Measurements from ENCODE around the gene PDZD2. TPM values are rescaled to one million over a fixed set of nuclear protein-coding genes. Genes with fewer than 3 reads are reported as not detected.

The PDZD2 gene
- total and polyA plus RNA-seq, 2 experiments from 2014 or later, result 8.3 to 16.9 TPM

DNA sequence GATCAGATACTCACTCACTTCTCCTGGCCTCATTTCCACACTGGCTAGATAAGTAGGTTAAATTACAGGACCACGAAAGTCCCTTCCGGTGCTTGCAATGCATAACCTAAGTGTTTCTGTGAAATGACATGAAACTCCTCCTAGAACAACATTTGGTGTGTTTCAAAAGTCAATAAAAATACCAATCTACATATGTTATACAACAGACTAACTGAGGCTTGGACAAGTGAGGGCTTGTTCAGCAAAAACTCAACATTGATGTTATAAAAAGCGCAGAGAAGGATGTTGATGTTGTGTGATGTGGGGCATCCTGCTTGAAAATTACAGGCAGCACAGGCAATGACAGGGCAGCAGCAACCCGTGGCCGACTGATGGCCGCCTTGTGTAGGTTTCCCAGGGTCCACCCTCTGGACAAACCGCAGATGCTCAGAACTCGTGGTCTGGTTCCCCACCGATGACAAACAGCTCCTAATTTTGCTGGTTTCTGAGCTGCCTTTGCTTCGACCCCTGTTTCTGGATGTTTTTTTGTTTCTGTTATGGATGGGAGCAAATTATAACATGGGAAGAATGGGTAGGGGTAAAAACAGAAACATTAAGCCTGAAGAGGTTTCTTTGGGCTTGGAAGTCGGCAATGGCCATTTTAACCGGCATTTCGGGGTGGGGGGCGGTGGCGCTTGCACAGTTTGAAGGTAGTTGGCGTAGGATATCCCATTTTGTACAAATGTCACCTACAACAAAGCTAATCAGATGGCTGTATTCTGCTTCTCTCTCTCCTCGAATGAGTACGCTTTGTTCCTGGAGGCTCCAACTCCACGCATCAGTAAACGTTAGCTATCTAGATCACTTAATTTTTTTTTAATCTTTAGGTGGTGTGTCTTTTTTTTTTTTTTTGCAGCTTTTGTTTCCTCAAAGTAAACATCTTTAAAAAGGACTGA is 116.1 kb downstream of the PDZD2 start:
- H3K27ac ChIP-seq (ENCODE audit: low read depth), result no peak overlapping the region
- no peak for ATAC-seq

DNA sequence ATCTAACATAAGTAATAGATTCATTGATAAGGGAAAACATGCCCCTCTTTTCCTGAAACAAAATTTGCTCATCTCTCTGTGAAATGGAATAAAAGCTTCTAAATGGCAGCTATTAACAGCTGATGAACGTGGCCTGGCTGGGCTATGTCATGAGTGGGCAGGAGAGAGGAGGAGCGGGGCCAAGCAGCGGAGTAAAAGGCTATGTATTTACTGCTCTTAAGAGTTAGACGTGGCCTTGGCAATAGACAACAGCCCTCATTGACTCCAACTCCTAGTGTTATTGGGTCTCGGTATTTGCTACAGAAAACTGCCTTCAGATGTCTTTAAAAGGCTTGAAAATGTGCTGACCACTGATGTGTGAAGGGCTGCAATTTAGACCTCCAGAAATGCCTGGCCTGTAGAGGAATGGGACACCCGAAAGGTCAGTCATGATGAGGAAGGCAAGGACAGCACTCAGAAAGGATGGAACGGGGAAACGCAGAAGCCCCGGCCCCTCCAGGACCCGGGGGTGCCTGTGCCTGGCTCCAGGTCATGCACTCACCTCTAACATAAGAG is 116.8 kb downstream of the PDZD2 start:
- Histone ChIP-seq H4K20me1 (replicated peaks; ENCODE audit: insufficient read depth) (no peaks in the 10 kb centered on the region), H3F3A (replicated peaks; ENCODE audit: low read depth) (no peaks in the 10 kb centered on the region), H3K4me2 (no peak overlapping the region), H3K79me2 (replicated peaks; ENCODE audit: insufficient read depth) (no peaks in the 10 kb centered on the region), H2AFZ (no peak overlapping the region), H3K27ac (ENCODE audit: low read depth) (no peak overlapping the region), H3K27me3 (ENCODE audit: insufficient read depth) (peaks cover 11% of the 10 kb centered on the region), H3K36me3 (ENCODE audit: insufficient read depth) (no peaks in the 10 kb centered on the region; the same call in 1 of the 2 replicates), H3K4me1 (ENCODE audit: insufficient read depth) (peaks cover 28% of the 10 kb centered on the region), H3K4me3 (no peak overlapping the region), H3K9me2 (ENCODE audit: insufficient read depth) (no peaks in the 10 kb centered on the region)
- Mint-ChIP-seq H3K36me3 (ENCODE audit: low read depth) (no peaks in the 10 kb centered on the region; the same call in 2 of the 3 replicates), H3K4me3 (no peak overlapping the region), H3K9me3 (no peaks in the 10 kb centered on the region), H3K4me1 (peaks cover 30% of the 10 kb centered on the region), H3K27me3 (ENCODE audit: insufficient read depth, low read depth, poor library complexity) (peaks cover 28% of the 10 kb centered on the region), H3K27ac (no peak overlapping the region)
- ATAC-seq (no peak), DNase-seq (ENCODE audit: low spot score) (no peak)
- TF ChIP-seq EZH2 (IDR thresholded peaks at IDR 0.05; ENCODE audit: low read depth, unreplicated experiment) (no peak), ZNF462 (CRISPR knock-in tag; IDR thresholded peaks at IDR 0.05) (no peak)

More for the DNA sequence above, 116.1 kb downstream of the PDZD2 start:
- Mint-ChIP-seq H3K4me3 (no peak overlapping the region), H3K27me3 (ENCODE audit: insufficient read depth, low read depth, poor library complexity) (peaks cover 32% of the 10 kb centered on the region), H3K9me3 (no peaks in the 10 kb centered on the region), H3K36me3 (ENCODE audit: low read depth) (no peaks in the 10 kb centered on the region; the same call in 2 of the 3 replicates), H3K27ac (no peak overlapping the region), H3K4me1 (peaks cover 30% of the 10 kb centered on the region)
- no peak for DNase-seq (ENCODE audit: low spot score)
- Histone ChIP-seq H3K4me2 (peak overlapping the region; percentile 69), H3K9me2 (ENCODE audit: insufficient read depth) (no peaks in the 10 kb centered on the region), H3K4me3 (no peak overlapping the region), H3K4me1 (ENCODE audit: insufficient read depth) (peaks cover 28% of the 10 kb centered on the region), H2AFZ (no peak overlapping the region), H3F3A (replicated peaks; ENCODE audit: low read depth) (no peaks in the 10 kb centered on the region), H3K27me3 (ENCODE audit: insufficient read depth) (peaks cover 11% of the 10 kb centered on the region), H3K79me2 (replicated peaks; ENCODE audit: insufficient read depth) (no peaks in the 10 kb centered on the region), H4K20me1 (replicated peaks; ENCODE audit: insufficient read depth) (no peaks in the 10 kb centered on the region), H3K36me3 (ENCODE audit: insufficient read depth) (no peaks in the 10 kb centered on the region; the same call in 1 of the 2 replicates)
- no peak for TF ChIP-seq EZH2 (IDR thresholded peaks at IDR 0.05; ENCODE audit: low read depth, unreplicated experiment)
- TF ChIP-seq ZNF331 (CRISPR knock-in tag; IDR thresholded peaks at IDR 0.05; ENCODE audit: low read depth), result no peak
- no peak for TF ChIP-seq EZH2phosphoT487 (IDR thresholded peaks at IDR 0.05; ENCODE audit: unreplicated experiment)
- TF ChIP-seq POLR2AphosphoS5 (IDR thresholded peaks at IDR 0.05; ENCODE audit: low read depth), result no peak
- no peak for TF ChIP-seq NANOG (IDR thresholded peaks at IDR 0.05; ENCODE audit: borderline replicate concordance)
- TF ChIP-seq, protein P1, sequence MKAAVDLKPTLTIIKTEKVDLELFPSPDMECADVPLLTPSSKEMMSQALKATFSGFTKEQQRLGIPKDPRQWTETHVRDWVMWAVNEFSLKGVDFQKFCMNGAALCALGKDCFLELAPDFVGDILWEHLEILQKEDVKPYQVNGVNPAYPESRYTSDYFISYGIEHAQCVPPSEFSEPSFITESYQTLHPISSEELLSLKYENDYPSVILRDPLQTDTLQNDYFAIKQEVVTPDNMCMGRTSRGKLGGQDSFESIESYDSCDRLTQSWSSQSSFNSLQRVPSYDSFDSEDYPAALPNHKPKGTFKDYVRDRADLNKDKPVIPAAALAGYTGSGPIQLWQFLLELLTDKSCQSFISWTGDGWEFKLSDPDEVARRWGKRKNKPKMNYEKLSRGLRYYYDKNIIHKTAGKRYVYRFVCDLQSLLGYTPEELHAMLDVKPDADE (IDR thresholded peaks at IDR 0.05), result no peak
- TF ChIP-seq, protein P2, sequence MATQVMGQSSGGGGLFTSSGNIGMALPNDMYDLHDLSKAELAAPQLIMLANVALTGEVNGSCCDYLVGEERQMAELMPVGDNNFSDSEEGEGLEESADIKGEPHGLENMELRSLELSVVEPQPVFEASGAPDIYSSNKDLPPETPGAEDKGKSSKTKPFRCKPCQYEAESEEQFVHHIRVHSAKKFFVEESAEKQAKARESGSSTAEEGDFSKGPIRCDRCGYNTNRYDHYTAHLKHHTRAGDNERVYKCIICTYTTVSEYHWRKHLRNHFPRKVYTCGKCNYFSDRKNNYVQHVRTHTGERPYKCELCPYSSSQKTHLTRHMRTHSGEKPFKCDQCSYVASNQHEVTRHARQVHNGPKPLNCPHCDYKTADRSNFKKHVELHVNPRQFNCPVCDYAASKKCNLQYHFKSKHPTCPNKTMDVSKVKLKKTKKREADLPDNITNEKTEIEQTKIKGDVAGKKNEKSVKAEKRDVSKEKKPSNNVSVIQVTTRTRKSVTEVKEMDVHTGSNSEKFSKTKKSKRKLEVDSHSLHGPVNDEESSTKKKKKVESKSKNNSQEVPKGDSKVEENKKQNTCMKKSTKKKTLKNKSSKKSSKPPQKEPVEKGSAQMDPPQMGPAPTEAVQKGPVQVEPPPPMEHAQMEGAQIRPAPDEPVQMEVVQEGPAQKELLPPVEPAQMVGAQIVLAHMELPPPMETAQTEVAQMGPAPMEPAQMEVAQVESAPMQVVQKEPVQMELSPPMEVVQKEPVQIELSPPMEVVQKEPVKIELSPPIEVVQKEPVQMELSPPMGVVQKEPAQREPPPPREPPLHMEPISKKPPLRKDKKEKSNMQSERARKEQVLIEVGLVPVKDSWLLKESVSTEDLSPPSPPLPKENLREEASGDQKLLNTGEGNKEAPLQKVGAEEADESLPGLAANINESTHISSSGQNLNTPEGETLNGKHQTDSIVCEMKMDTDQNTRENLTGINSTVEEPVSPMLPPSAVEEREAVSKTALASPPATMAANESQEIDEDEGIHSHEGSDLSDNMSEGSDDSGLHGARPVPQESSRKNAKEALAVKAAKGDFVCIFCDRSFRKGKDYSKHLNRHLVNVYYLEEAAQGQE (IDR thresholded peaks at IDR 0.05; ENCODE audit: unreplicated experiment), result no peak

Data from GM23338 (cell line).